Stimulated activated CD8-positive, alpha-beta memory T cell treated with anti-CD3 and anti-CD28 coated beads, Interleukin-12 subunit alpha, Interleukin-12 subunit beta, amount 100 ng/mL, for 1 hour (primary cell): ENCODE results near the gene PPP1R14D.
"Not testable (repeated sequence)": the region's sequence is repeated elsewhere in the genome, so short reads cannot be mapped to it uniquely, and the experiment has no call there.

Experiments used
- DNase-seq: peaks from one replicate; pipeline ENCODE4 v3.0.0-alpha.2; 2020; ENCODE audit warnings: low read depth

Gene PPP1R14D, protein sequence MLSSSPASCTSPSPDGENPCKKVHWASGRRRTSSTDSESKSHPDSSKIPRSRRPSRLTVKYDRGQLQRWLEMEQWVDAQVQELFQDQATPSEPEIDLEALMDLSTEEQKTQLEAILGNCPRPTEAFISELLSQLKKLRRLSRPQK

DNA sequence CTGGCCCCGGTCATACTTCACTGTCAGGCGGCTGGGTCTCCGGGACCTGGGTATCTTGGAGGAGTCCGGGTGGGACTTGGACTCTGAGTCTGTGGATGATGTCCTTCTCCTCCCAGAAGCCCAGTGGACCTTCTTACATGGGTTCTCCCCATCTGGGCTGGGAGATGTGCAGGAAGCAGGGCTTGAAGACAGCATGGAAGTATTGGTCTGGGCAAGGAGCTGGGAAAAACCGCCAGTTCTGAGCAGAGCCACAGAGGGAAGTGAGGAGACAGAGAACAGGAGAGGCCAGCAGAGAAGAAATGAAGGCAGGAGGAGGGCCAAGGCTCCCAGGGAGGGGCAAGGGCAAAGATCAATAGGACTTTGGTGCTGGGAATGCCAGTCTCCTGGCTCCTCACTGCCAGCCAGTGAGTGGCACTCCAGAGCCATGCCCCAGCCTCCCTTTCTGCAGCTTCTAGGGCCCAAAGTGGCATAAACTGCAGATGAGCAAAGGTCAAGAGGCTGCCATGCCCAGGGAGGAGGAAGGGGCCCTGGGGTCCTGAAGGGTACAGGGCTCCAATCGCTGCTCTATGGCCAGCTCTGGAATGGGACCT lies at the start of gene PPP1R14D:
Gene PPP1R14D, minus strand, starts transcription at position 262 of the 590 bp plus-strand sequence. Its CDS starts 67 bp downstream, at position 195.
- DNase-seq: no peak

DNA sequence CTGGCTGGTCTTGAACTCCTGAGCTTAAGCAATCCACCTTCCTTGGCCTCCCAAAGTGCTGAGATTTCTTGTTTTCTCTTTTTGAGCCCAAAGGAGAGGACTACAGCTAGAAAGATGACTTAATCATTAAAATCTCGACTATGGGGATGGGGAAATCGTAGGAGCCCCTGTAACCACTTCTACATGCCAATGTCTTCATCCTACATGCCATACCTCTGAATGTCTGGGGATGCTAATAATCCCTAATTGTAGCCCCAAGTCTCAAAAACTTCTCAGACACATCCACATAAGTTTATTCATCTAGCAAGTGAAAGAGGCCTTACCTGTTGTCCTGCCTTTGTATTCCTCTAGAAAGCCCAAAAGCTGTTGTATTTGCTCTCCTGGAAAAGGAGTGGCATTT lies 49.2 kb upstream of the PPP1R14D start:
- DNase-seq: no peak

DNA sequence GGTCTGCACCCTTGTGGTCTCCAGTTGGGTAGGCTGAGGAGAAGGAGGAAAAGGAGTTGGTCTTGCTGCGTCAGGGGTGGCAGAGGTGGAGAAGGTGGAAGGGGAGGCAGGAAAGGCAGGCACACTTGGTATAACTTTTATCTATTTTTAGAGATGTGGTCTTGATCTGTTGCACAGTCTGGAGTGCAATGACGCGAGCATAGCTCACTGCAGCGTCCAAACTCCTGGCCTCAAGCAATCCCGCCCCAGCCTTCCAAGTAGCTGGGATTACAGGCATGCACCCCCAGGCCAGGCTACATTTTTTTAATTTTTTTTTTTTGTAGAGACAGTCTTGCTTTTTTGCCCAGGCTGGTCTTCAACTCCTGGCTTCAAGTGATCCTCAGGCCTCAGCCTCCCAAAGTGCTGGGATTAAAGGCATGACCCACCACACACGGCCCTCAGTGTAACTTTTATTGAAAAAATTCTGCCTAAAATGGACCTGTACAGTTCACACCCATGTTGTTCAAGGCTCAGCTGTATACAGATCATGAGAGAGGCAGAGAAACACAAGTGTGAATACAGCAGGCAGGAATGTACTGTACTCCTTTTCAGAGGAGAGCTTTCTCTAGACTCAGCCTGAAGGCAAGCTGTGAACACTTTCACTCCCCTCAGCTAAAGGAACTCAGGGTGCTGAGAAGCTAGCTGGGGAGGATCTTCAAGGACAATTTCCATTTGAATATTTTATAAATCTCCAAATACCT lies 47.7 kb upstream of the PPP1R14D start:
- DNase-seq: no peak

DNA sequence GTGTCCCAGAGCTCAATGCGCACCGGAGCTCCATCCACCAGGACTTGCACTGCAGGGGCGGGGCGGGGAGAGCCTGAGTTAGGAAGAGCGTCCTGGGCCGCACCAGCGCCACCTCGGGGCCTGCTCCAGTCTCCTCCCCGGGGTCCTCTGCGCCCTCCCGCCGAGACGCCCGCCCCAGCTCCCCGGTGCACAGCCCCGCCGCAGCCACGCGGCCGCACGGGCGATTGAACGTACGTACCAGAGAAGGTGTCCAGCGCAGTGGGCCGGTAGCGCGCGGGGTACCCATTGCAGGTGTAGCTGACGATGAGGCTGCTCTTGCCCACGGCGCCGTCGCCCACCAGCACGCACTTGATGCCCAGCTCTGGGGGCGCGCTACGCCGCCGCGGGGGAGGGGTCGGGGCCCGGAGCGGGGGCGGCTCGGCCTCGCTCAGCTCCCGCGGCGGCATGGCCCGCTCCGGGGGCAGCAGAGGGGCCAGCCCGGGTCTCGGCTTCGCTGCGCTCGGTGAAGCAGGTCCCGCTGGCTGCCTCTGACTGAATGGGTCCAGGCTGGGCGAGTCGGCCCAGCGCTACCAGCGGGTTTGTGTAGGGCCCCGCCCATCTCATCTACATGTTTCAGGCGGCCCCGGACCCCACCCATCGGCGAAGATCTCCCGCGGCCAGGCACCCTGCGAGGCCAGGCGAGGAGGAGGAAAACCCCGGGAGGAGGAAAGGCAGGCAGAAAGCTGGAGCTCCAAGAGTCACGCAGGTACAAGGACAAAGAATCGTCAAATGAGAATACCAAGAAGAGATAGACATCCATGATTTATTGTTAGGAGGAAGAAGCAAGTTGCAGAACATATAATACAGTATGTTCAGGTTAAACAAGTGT lies 45.4 kb upstream of the PPP1R14D start, which contains the start of gene RHOV:
Gene RHOV, minus strand, starts transcription at position 541 of the 868 bp plus-strand sequence. Its CDS starts 95 bp downstream, at position 446.
- peak; percentile 33 for DNase-seq

DNA sequence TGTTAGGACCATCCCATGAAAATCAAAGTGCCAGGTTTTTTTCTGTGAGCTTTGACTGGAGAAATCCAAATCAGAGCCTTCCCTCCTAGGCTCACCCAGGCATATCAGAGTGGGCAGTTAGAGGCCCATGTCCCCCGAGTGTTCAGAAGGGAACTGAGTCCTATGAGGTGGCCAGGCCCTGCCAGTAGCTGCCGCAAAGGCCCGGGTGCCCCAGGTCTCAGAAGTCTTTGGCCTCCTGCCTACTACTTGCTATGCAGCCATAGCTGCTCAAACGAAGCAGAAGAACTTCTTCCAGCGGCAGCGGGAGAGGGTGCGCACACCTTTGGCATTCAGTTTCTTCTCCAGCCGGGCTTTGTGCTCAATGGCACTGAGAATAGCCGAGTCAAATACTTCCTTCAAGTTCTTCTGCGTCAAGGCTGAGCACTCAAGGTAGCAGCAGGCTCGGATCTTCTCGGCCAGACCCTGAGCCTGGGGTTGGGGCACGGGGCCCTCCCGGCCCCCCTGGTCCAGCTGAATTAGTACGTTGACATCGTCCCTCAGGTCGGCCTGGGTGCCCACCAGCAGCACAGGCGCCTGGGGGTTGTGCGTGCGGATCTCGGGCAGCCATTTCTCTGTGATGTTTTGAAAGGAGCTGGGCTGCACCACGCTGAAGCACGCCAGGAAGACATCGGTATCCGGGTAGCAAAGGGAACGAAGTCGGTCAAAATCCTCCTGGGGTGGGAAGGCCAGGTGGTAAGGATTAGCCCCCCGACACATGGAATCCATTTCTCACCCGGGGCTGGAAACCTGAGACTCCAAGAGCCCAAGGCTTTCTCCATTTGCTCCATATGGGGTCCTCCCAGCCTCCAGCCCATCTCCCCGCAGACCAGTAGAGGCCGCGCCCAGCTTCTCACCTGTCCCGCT lies 44.5 kb upstream of the PPP1R14D start:
- DNase-seq: no peak

DNA sequence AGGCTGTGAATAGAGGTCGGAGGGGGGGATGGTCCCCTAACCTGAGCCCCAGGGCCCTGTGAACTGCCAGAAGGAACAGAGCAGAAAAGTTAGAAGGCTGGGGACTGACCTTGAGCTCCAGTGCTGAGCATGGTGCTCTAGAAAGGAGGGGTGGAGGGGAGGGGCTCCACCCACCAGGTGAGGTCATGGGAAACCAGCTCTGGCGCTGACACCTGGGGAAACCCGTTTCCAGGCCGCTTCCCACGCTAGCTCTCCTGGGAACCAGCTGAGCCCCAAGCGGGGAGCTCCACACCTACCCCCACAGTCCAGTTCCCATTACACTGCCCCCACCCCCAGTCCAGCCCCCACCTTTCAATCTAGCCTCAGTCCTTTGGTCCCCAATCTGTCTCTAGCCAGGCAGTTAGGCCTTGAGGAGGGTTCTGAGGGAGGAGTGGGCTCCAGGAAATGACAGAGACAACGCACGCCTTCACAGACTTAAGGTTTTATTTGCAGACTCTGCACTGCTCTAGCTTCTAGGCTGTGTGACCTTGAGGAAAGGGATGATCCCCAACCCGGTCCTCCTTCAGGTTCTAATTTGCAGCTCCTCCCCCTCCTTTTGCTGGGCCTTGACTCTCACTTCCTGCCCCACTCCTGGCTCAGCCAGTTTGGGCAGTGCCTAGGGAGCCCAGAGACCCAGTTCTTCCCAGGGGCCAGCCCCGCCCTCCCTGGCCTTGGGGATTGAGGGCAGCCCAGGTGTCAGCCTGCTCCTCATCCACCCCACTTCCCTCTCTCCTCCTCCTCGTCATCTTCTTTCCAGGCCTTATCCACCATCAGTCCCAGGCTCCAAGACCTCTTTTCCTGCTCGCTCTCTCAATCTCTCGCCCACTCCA lies 43.5 kb upstream of the PPP1R14D start:
- no peak for DNase-seq

DNA sequence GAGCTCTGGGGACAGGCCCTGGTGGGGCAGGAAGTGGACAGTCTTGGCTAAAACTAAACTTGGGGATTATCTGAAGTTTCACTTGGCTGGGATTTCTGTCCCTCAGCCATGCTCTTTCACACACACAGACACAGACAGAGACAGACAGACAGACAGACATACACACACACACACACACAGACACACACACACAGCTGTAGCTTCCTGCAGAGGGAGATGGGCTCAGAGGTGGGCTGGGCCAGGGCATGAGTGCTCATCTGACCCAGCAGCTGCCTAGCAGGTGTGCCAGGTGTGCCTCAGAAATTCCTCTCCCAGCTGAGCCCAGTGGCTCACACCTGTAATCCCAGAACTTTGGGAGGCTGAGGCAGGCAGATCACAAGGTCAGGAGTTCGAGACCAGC lies 42.2 kb upstream of the PPP1R14D start:
- DNase-seq: no peak

DNA sequence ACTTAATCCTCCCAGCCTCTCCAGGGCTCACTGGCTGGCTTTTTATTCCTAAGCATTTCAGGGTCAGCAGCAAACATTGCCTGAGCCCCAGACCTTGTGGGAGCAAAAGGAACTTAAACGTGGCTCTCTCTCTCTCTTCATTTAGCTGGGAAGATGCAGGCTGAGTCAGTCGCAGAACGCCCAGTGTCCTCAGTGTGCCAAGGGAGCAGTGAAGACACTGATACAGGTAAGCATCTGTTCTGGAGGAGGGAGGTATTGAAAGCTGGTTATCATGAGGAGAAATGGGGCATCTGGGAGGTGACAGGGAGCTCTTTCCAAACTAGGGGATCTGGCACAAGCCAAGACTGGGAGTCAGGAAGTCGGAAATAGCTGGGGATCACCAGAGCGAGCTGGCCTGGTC lies 41.2 kb upstream of the PPP1R14D start:
- DNase-seq: no peak

DNA sequence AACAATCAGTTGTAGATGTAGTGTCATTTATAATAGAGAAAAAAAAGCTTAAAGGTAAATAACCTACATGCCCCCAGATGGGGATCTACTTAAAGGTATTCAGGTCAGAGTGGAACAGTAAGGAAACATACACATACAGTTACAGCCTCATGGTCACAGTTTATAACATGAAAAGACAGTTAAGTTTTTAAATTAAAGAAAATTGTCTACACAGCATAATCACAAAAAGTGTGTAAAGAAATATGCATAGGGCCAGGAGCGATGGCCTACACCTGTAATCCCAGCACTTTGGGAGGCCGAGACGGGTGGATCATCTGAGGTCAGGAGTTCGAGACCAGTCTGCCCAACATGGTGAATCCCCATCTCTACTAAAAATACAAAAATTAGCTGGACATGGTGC lies 38.7 kb upstream of the PPP1R14D start:
- no peak for DNase-seq

DNA sequence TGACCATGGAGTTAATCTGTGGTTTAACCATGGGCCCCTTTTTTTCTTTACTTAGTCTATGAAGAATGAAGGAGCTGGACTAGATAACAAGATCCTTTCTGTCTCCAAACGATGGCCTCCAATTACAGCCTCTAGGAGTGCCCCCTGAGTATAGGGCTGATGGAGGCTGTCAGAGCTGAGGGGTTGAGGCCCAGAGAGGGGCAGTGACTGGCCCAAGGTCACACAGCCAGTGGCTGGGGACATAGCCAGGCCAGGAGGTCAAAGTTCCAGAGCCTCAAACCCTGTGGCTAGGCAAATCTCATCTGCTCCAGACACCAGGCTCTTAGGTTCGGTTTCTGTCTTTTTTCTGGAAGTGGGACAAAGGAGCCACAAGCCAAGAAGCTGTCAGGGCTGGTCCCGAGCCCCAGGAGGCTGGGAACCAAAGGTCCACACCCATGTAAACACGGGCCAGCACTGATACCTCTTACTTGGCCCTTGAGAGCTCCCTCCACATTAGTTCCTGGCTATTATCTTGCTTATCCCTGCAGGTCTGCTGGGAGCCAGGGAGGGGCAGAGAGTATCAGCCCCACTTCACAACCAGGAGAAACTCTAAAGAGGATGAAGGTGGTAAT lies 35.3 kb upstream of the PPP1R14D start:
- DNase-seq: no peak

DNA sequence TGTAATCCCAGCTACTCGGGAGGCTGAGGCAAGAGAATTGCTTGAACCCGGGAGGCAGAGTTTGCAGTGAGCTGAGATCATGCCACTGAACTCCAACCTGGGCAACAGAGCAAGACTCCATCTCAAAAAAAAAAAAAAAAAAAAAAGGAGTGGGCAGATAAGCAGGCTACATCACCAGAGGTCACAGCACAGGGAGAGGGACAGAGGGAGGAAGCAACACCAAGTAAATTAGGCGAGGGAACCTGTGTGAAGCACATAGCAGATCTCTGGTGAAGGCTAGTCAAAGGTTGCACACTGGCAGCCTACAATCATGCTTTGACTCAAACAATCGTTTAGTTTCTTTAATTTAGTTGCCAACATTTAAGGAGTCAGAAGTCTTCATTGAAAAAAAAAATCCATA lies 32.6 kb upstream of the PPP1R14D start:
- not testable (repeated sequence) for DNase-seq

DNA sequence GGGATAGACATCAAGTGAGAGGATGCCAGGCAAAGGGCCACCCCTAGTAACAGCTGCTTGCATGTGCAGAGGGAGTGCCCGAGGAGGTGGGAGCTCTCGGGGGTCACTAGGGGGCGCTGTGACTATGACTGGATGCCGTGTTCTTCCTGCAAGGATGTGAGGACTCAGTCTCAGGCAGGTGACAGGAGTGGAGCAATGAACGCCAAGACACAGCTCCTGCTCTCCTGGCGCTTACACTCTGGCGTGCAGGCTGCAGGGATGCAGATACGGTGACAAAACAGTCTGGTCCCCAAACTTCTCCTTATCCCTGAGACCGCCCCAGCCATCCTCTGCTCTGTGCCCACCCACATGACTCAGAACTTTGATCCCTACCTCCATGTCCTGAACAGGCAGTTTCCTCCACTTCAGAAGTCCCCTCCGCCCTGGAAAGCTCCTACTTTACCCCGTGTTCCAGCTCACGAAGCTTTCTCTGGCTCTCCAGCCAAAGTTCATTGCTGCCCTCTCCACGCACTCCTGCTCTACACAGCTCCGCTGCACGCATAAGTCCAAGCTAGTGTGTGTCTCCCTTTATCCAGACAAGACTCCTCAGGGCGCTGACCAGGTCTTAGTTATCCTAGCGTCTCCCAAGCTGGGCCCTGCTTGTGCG lies 30.8 kb upstream of the PPP1R14D start:
- peak; percentile 77 for DNase-seq

DNA sequence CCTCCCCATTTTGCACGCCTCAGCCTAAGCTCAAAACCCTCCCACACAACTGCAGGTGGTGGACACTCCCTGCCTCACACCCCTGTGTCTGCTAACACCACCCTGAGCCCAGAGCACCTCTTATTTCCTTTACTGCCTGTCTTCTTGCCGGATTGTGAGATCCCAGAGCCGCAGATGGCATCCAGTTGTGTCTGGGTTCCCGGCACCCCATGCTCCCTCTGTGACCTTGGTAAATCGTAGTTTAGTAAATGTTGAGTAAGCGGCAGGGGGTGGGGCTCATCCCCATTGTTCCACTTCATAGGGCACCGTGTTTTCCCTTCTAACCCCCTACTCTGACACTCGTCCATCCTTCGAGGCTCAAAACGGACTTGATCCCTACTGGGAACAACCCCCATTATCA lies 30.2 kb upstream of the PPP1R14D start:
- no peak for DNase-seq

DNA sequence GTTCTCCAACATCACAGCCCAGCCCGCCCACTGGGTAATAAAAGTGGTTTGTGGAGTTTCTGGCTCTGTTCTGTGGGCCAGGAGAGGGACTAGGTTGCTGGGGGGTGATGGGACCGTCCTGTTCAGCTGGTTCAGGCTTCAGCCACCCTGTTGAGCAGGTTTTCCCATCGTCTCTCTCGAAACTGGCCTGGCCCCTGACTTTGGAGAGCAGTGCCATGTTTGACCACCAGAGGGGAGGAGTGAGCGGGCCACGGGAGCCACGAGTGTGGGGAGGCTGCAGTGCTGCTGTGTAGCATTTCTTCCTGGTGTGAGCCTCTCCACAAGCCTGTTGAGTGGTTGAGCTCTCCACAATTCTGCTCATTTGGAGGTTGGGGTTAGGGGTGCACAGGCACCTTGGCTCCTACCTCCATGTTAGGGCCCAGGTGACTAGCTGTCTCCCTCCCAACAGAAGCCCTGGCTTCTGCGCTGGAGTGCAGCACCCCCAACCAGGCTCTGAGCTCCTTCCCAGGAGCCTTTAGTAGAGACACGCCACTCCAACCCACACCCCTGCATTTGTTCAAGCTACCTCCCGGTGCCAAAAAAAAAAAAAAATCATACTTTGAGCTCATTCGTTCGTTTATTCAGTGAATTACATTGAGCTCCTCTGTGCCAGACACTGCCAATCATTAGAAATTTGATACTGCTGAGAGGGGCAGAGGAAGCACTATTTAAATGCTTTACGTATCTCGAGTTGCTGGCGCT lies 29.3 kb upstream of the PPP1R14D start:
- DNase-seq: peak; percentile 60

DNA sequence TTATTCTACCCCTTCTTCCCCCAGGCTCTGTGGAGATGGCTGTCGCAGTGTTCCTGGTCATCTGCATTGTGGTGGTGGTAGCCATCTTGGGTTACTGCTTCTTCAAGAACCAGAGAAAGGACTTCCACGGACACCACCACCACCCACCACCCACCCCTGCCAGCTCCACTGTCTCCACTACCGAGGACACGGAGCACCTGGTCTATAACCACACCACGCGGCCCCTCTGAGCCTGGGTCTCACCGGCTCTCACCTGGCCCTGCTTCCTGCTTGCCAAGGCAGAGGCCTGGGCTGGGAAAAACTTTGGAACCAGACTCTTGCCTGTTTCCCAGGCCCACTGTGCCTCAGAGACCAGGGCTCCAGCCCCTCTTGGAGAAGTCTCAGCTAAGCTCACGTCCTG lies 28.2 kb upstream of the PPP1R14D start:
- DNase-seq: no peak

DNA sequence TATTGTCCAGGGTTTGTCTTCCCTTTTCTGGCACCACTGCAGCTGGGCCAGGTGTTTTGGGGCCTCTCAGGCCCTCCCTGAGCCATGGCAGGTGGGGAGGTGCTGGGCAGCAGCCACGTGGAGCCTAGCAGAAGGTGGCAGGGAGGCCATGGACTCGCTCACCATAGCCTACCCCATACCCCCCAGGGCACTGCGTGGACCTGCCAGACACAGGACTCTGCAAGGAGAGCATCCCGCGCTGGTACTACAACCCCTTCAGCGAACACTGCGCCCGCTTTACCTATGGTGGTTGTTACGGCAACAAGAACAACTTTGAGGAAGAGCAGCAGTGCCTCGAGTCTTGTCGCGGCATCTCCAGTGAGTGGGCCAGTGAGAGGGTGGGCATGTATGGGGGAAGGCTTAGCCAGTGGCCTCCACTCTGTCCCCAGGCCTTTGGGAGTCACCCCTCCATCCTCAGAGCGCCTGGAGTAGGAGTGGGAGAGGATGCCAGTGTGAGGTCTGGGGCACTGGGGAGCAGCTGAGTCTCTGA lies 27.3 kb upstream of the PPP1R14D start:
- DNase-seq: no peak

DNA sequence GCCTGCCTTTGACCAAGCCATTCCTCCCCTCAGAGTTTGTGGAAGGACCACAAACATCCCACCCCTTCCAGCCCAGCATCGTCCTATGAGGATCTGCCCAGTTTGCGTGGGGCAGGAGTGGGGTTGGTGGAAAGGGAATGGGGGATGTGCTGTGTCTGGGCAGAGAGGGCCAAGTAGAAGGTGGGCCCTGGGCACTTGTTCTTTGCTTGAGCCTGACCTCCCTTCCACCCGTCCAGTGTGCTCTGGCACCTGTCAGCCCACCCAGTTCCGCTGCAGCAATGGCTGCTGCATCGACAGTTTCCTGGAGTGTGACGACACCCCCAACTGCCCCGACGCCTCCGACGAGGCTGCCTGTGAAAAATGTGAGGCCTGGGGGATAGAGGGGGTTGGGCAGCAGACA lies 25.7 kb upstream of the PPP1R14D start:
- DNase-seq: no peak

DNA sequence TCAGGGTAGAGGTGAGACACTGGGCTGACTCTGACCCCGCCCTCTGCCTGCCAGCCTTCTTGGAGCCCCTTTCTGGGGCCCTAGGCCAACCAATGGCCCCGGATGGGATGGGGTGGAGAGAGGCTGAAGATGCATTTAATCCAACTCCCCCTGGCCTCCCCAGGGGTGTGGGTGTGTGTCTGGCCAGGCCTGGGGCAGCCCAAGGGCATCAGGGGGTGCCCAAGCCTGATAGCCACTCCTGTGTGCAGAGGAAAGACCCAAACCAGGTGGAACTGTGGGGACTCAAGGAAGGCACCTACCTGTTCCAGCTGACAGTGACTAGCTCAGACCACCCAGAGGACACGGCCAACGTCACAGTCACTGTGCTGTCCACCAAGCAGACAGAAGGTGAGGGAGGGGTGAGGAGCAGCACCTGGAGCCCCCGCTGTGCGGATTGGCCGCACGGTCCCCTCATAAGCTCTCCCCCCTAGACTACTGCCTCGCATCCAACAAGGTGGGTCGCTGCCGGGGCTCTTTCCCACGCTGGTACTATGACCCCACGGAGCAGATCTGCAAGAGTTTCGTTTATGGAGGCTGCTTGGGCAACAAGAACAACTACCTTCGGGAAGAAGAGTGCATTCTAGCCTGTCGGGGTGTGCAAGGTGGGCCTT lies 24.9 kb upstream of the PPP1R14D start:
- DNase-seq: no peak
